GM21528 (cell line): Measurements from ENCODE around the gene GAS2.

Source experiments
- ATAC-seq: cut with Tn5 transposase; IDR thresholded peaks from one replicate; pipeline ENCODE4 v1.9.1; 2021; ENCODE audit warnings: mild to moderate bottlenecking, moderate library complexity; ENCODE audit not compliant: unreplicated experiment, low FRiP score

GAS2 gene

DNA sequence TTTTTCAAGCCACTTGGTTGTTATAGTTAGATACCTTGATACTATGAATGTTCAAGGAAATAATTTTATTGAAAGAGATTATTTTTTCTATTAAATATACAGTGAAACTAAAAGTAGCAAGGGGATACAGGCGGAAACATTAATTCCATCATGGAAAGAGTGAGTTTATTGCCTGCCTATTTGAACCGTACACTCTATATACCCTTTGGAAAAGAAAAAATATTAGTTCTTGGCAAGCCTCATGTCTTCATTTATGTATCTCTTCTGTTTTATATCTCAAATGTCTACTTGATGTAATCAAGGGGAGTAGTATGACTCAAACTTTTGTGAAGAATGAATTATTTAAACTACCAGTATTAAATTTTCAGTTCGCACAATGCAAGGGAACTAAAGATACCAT is 54.0 kb downstream of the GAS2 start:
- ATAC-seq, result no peak

GRCh38 chr11:22723274-22723673 is 56.9 kb downstream of the GAS2 start:
- ATAC-seq, result no peak

DNA sequence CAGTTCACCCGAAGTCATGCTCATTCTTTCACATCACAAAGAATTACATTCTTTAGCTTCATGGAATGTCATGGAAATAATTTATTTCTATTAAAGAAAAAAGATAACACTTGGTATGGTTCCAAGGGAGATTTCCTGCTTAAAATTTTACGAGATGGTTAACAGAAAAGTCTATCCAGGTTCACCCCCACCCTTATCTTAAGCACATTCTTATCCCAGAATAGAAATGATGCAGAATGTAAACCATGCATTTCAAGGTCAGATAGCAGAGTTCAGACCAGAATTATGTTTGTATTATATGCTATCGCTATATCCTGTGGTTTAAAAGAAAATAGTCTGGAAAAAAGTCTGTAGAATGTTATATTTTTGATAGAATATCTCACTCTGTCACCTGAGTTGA is 58.7 kb downstream of the GAS2 start:
- no peak for ATAC-seq

DNA sequence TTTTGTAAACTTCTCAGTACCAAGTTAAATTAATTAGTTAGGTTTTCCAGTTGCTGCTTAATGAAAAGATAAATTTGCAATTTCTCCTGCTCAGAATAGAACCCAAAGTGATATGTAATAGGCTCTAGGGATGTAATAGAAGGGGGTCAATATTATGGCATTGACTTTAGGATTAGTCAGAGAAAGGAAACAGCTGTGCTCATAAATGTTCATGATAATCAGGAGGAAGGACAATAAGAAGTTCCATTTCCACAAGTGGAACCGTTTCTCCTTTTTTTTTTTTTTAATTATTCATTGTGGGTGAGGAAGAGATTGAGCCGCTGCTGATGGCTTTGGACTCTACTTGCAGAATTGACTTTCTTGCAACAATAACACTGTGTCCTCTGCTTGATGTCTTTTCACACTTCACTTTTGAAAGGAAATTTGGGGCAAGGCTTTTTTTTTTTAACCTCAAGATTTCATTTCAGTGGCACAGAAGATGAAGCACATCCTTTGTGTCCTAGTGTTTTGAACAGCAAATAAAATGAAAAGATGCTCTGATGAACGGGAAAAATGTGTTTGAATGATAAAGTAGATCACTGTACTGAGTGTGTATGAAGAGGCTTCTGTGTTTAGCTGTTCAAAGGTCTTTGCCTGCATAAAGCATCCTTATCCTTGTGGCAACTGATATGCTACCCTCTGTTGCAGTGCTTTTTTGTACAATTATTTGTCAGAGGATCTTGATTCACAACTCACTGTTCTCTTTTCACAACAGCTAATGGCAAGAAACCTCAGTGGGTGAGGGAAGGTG is 62.4 kb downstream of the GAS2 start:
- no peak for ATAC-seq

GRCh38 chr11:22730319-22730718 is 63.9 kb downstream of the GAS2 start:
- ATAC-seq, result no peak

DNA sequence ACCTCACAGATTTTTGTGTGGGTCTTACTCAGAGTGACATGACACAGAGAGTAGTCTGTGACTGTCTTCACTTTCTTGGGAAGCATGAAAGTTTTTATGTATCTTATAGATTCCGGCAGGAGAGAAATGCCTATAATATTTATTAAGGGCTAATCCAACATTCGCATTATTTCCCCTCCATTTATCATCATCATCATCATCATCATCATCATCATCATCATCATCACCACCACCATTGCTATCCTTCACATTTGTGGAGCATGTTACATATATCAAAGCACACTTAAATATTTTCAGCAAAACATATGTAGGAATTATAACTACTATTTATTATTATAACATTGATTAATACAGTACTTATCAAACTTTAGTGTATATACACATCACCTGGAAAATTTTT is 66.2 kb downstream of the GAS2 start:
- ATAC-seq, result no peak

DNA sequence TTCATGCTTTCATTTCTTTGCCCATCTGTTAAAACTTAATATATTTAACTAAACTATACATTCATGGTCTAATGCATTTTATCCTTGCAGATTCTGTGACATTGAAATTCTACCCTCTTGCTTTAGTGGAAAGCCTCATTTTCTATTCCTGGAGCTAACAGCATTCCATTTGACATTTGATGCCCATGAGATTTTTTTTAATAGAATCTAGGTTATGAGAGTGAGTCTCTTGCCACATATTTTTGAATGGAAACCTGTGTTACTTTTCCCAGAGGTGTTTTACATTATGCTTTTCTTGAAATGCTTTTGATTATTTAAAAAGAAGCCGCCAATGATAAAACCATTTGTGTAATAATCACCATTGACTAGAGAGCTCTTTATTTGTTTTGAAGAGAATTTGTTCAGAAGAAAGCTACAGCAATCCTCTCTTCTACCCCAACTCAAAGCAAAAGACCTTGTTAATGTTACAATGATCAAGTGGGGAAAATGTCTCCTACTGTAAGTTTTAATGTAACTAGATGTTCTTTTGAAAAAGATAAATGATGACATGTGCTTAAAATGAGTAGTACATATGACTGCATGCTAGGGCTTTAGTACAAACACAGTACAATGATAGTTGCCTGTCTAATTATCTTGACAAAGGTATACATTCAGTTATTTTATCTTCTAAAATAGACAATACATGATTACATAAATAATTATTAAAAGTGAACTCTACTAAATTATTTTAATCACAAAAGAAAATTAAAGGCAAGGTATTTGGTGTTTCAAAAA is 67.3 kb downstream of the GAS2 start:
- ATAC-seq, result no peak

GRCh38 chr11:22734628-22735345 is 68.4 kb downstream of the GAS2 start:
- ATAC-seq, result no peak

- no peak for ATAC-seq
Measured at GRCh38 chr11:22742157-22742613, 75.8 kb downstream of the GAS2 start.

- no peak for ATAC-seq
Measured at GRCh38 chr11:22749536-22749935, 83.1 kb downstream of the GAS2 start.

- ATAC-seq, result no peak
Measured at GRCh38 chr11:22752908-22753310, 86.5 kb downstream of the GAS2 start.

DNA sequence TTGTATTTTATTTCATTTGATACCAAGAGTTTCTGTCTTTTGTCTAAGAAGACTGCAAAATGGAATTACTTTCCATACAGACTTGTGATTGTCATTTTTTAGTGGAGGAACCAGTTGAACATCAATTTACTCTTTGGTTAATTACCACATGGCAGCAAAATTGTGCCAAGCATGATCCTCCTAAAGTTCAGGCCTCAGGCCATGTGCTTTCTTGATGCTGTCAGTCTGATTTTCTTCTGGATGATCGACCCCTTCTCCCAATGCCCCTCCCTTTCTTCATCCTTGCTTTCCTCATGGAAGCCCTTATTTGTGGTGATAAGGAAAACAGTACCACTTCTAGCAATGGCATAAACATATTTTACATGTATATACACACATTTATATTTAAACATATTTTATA is 87.0 kb downstream of the GAS2 start:
- no peak for ATAC-seq

- no peak for ATAC-seq
Measured at GRCh38 chr11:22761066-22761465, 94.7 kb downstream of the GAS2 start.

DNA sequence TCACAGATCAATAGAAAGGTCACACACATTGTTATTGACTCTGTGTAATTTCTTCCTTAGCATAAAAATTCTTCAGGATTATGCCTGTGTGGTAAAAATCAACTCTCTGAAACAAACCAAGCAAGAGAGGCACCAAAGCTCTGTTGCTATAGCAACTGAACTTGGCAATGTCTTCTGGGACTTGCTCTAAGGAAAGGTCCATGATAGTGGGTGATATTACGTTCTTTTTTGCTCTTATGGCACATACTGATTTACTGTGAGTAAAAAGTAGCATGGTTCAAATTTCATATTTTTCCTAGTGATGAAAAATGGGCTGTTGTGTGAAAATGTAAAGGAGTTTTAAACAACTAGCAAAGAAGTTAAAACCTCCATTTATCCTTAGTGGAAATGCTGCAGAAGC is 96.8 kb downstream of the GAS2 start:
- no peak for ATAC-seq

- no peak for ATAC-seq
Measured at GRCh38 chr11:22764735-22765134, 98.3 kb downstream of the GAS2 start.

- ATAC-seq, result no peak
Measured at GRCh38 chr11:22768281-22768680, 101.9 kb downstream of the GAS2 start.

DNA sequence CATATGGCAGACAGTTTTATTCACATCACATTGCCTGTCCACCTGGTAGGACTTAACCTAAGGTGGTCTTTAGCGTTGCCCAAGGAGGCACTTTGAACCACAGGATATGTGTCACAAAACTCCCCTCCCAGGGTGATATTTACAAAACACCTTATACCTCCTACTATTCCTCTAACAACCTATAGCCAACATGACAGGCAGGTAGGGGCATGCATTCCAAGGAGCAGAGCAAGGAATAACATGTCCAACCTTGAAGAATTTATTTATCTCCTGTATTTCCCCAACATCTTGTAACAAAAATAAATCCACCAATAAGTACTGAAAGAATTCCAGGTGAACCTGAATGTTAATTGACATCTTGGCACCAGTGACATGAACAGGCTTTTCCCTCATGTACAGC is 102.7 kb downstream of the GAS2 start:
- no peak for ATAC-seq

DNA sequence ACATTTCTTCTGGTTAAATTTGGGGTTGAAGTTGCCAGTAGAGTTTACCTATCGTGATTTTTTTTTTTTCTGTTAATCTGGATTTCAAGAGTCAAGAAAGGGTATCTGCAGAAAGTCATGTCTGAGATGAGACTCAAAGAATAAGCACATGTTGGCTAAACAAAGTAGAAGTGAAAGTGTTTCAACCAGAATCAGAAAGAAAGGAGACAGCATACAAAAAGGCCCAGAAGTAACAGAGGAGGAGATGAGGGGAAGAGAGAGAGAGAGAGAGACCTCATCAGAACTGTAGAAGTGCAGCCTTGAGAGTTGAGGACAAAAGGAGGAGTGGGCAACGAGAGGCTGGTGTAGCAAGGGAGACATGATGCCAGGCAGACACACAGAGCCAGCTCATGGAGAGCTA is 108.3 kb downstream of the GAS2 start:
- ATAC-seq, result peak; percentile 82

DNA sequence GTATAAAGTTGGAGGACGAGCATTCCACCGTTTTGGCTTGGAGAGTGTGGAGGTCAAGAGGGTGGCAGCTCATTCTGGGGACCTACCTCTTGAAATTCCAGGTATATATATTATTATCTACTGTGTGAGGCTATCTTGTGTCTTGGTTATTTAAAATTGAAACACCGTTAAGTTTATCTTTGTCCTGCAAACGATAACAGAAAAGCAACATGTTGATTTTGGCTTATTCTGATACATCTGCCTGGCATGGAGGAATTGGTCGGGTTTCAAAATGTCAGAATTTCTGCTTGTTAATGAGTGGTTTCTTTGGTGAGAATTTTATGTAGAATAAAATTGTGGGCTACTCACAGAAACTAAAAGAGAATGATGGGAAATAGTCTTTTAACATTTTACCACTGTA is 108.8 kb downstream of the GAS2 start:
- ATAC-seq, result no peak

GRCh38 chr11:22778642-22779041 is 112.2 kb downstream of the GAS2 start:
- ATAC-seq, result no peak

GRCh38 chr11:22779850-22780249 is 113.4 kb downstream of the GAS2 start:
- ATAC-seq, result no peak
